Retina (tissue), 1 donor: ENCODE data around the gene CENPO.

Experiments used
- DNase-seq: peaks from one replicate; pipeline ENCODE4 v3.0.0-alpha.2; 2016

Gene CENPO

GRCh38 chr2:24866946-24867345 is 73.7 kb downstream of the CENPO start:
- DNase-seq, result no peak

GRCh38 chr2:24870440-24870839 is 77.2 kb downstream of the CENPO start:
- no peak for DNase-seq

- DNase-seq, result no peak
These were observed 77.9 kb downstream of the CENPO start for GRCh38 chr2:24870891-24871705.

GRCh38 chr2:24871852-24872333 is 78.7 kb downstream of the CENPO start:
- no peak for DNase-seq
